GM12878 (cell line): ENCODE data around the gene SETD2. TPM values are rescaled to one million over a fixed set of nuclear protein-coding genes. Genes with fewer than 3 reads are reported as not detected.

Source experiments
- ATAC-seq: fragments of 200-7000 bp; cut with Tn5 transposase; 3 replicates; pipeline ENCODE4 v1.9.1; 2020; ENCODE audit warnings: mild to moderate bottlenecking, moderate library complexity
- BruUV-seq: library from RNA; stranded (reverse); fragments of 400-500 nt; replicated peaks from 2 replicates; lab custom pipeline; 2021; lab: Mats Ljungman, UMichigan
- CTCF ChIA-PET: fragments of 300-600 bp; sonication (Branson Sonifier 250); formaldehyde crosslinking; extraction: SDS; loops from one replicate; lab custom pipeline; 2021; ENCODE audit warnings: inconsistent platforms; lab: Yijun Ruan, JAX
- POLR2A ChIA-PET: fragments of 350-600 bp; formaldehyde crosslinking; extraction: SDS; loops from one replicate; lab custom pipeline; 2021; ENCODE audit warnings: inconsistent platforms; lab: Charles Lee
- RAD21 ChIA-PET: fragments of 300-600 bp; sonication (Branson Sonifier 250); formaldehyde crosslinking; loops from one replicate; lab custom pipeline; 2023; ENCODE audit warnings: antibody characterized with exemption; ENCODE audit not compliant: unreplicated experiment; lab: Charles Lee
- SMC1A ChIA-PET: fragments of 300-600 bp; sonication (Branson Sonifier 250); formaldehyde crosslinking; loops from one replicate; lab custom pipeline; 2023; ENCODE audit not compliant: unreplicated experiment, uncharacterized antibody; lab: Charles Lee
- DNase-seq: peaks from one replicate; pipeline ENCODE4 v3.0.0-alpha.2; 2011; ENCODE audit warnings: low read depth, low spot score
- FAIRE-seq: peaks from 3 replicates; lab custom pipeline; 2011; peaks lifted over from hg19 to GRCh38; lab: Jason Lieb, UNC
- H2AFZ ChIP-seq: 2 replicates; pipeline ENCODE4 v1.6.0; 2011; ENCODE audit warnings: low read depth, low read length, control low read depth; ENCODE audit not compliant: control insufficient read depth
- H3K27ac ChIP-seq: 2 replicates; pipeline ENCODE4 v1.5.1; 2011; ENCODE audit warnings: control low read depth; ENCODE audit not compliant: control insufficient read depth, insufficient read depth
- H3K27me3 ChIP-seq, 2 experiments: replicated peaks in 1 of 2; 2 replicates each; pipeline versions ENCODE4 v1.6.0 to v1.6.1; 2011; ENCODE audit warnings: low read length in 1 of 2; ENCODE audit not compliant: control insufficient read depth in 2 of 2, insufficient read depth in 2 of 2
- H3K36me3 ChIP-seq, 2 experiments: 2 replicates each; pipeline ENCODE4 v1.5.1; 2011; ENCODE audit warnings: low read length in 1 of 2; ENCODE audit not compliant: control insufficient read depth in 2 of 2, insufficient read depth in 2 of 2
- H3K4me1 ChIP-seq: 2 replicates; pipeline ENCODE4 v1.6.1; 2011; ENCODE audit warnings: mild to moderate bottlenecking, low read length, moderate library complexity, mixed read lengths; ENCODE audit not compliant: control insufficient read depth, insufficient read depth
- H3K4me2 ChIP-seq: 2 replicates; pipeline ENCODE4 v1.6.0; 2011; ENCODE audit warnings: control low read depth; ENCODE audit not compliant: control insufficient read depth, insufficient read depth
- H3K4me3 ChIP-seq: fragments of 200-600 bp; sonication (generic); 2 replicates; pipeline ENCODE4 v1.5.1; 2016
- H3K79me2 ChIP-seq: 2 replicates; pipeline ENCODE4 v1.6.0; 2011; ENCODE audit warnings: low read length; ENCODE audit not compliant: control insufficient read depth, insufficient read depth
- H3K9ac ChIP-seq: 2 replicates; pipeline ENCODE4 v1.8.0; 2011; ENCODE audit warnings: low read length, control low read depth, mixed read lengths; ENCODE audit not compliant: control insufficient read depth, insufficient read depth
- H3K9me3 ChIP-seq: replicated peaks from 3 replicates; pipeline ENCODE4 v1.5.1; 2011; ENCODE audit warnings: mild to moderate bottlenecking, low read length; ENCODE audit not compliant: control insufficient read depth, insufficient read depth
- H4K20me1 ChIP-seq: 2 replicates; pipeline ENCODE4 v1.6.0; 2011; ENCODE audit not compliant: control insufficient read depth, insufficient read depth
- CEBPB ChIP-seq, 2 experiments: fragments of 150-350 bp in 1 of 2; IDR thresholded peaks; 2 replicates each; pipeline ENCODE4 v1.6.1; 2012 to 2014; ENCODE audit warnings: low read depth in 2 of 2, low read length in 2 of 2, borderline replicate concordance in 1 of 2, inconsistent platforms in 1 of 2
- FOXM1 ChIP-seq: IDR thresholded peaks from 2 replicates; pipeline ENCODE4 v1.6.1; 2012; ENCODE audit warnings: low read depth, mild to moderate bottlenecking, inconsistent platforms, low read length, moderate library complexity
- KAT2A ChIP-seq: conservative IDR thresholded peaks from 2 replicates; pipeline ENCODE4 v1.6.1; 2011; ENCODE audit warnings: low read depth, low read length; ENCODE audit not compliant: control insufficient read depth
- KLF5 ChIP-seq: fragments of 450-650 bp; IDR thresholded peaks from 2 replicates; pipeline ENCODE4 v1.6.1; 2014; ENCODE audit warnings: mild to moderate bottlenecking; ENCODE audit not compliant: partially characterized antibody
- RAD21 ChIP-seq: IDR thresholded peaks from 2 replicates; pipeline ENCODE4 v1.6.1; 2011; ENCODE audit warnings: mild to moderate bottlenecking, low read depth, low read length, moderate library complexity; ENCODE audit not compliant: insufficient read depth
- SMC3 ChIP-seq: IDR thresholded peaks from 2 replicates; pipeline ENCODE4 v1.6.1; 2011; ENCODE audit warnings: low read length, improper control_type of control experiment, borderline replicate concordance
- TCF3 ChIP-seq: IDR thresholded peaks from 2 replicates; pipeline ENCODE4 v1.6.1; 2012; ENCODE audit warnings: low read depth, mild to moderate bottlenecking, low read length, borderline replicate concordance; ENCODE audit not compliant: insufficient read depth
- ZSCAN29 ChIP-seq: fragments of 450-650 bp; IDR thresholded peaks from 2 replicates; pipeline ENCODE4 v1.6.1; 2017; ENCODE audit warnings: mild to moderate bottlenecking, moderate library complexity
- WGBS: methylation state at CpG from one replicate; pipeline ENCODE4 v1.1.6; 2016; ENCODE audit warnings: low lambda C conversion rate; ENCODE audit not compliant: insufficient replicate concordance, insufficient coverage; ENCODE audit errors: missing lambda C conversion rate; 5-methylcytosine and 5-hydroxymethylcytosine counted together
- in situ Hi-C: fragments of 300-500 bp; cut with MboI; formaldehyde crosslinking; loops from 9 replicates; pipeline ENCODE4 v1.14.3; 2018; ENCODE audit warnings: mixed read lengths
- intact Hi-C: fragments of 100-400 bp; cut with micrococcal nuclease; formaldehyde crosslinking; loops from one replicate; pipeline ENCODE4 v1.14.2; 2022; ENCODE audit not compliant: unreplicated experiment
- polyA plus RNA-seq, 11 experiments: library from polyadenylated mRNA; depleted of rRNA in 4 of 11; unstranded in 6 of 11; stranded (reverse) in 5 of 11; fragments of >200 nt; fragmentation: Nextera tagmentation in 4 of 11; fragmentation: Illumina TruSeq in 1 of 11; extraction: Ambion mirVana in 4 of 11; extraction: Trizol in 1 of 11; gene quantifications; 1 replicate in 1 of 11; 2 replicates in 10 of 11; pipeline versions ENCODE4 v1.2.1 to v1.2.3, GENCODE V29; 2011 to 2016; ENCODE audit warnings: inconsistent platforms in 2 of 11, missing spikeins in 2 of 11, low read depth in 1 of 11
- total RNA-seq, 4 experiments: library from RNA; depleted of rRNA in 3 of 4; stranded (reverse); fragments of >200 nt in 3 of 4; fragmentation: Illumina TruSeq in 1 of 4; extraction: Trizol in 1 of 4; gene quantifications; 2 replicates each; pipeline versions ENCODE4 v1.2.1 to v1.2.3, GENCODE V29; 2013 to 2021
- TF ChIP-seq, protein P1 (sequence below): fragments of 150-350 bp; IDR thresholded peaks from 2 replicates; pipeline ENCODE4 v1.6.1; 2014; ENCODE audit warnings: mild to moderate bottlenecking, low read depth, low read length
- TF ChIP-seq, protein P2 (sequence below): fragments of 450-650 bp; IDR thresholded peaks from 2 replicates; pipeline ENCODE4 v1.6.1; 2016; ENCODE audit warnings: mild to moderate bottlenecking, moderate library complexity, borderline replicate concordance
- TF ChIP-seq, protein P3 (sequence below): fragments of 450-650 bp; IDR thresholded peaks from 2 replicates; pipeline ENCODE4 v1.6.1; 2017; ENCODE audit warnings: mild to moderate bottlenecking, moderate library complexity
- TF ChIP-seq, protein P4 (sequence below): IDR thresholded peaks from 2 replicates; pipeline ENCODE4 v1.6.1; 2011; ENCODE audit warnings: borderline replicate concordance, low read depth, mild to moderate bottlenecking, moderate library complexity, mixed read lengths, low read length; ENCODE audit not compliant: insufficient read depth; ENCODE audit errors: extremely low read length

The SETD2 gene
- total and polyA plus RNA-seq, 10 of the 15 experiments (the other 5 are each of a cell fraction or from before 2014, with no cell fraction given), result 8.4 to 44.9 (median 24.5) TPM

DNA sequence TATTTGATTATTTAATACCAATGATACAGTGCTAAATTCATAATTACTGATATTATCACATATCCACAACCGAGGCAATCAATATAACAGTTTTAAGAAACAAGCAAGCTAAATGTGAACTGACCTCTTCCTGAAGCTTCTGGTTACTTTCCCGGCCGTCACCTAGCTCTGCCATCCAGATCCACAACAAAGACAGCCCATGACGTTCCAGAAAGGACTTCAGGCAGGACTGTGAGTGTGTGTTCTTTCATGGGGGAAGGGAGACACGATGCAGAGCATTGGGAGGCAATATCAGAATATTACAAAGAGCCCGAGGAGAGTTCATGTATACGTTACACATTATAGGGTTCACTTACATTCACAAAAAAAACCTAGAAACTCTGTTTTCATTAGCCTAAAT lies 77.8 kb downstream of the SETD2 start:
- ChIA-PET POLR2A (interaction anchor here (0.5 kb wide), 1 partner anchor 18 kb away, joined by 3 read pairs; no protein-coding TSS in a partner anchor), SMC1A (no interaction called here), CTCF (interaction anchor here (0.7 to 1.5 kb wide), 3 partner anchors 77 to 220 kb away, joined by 3 to 6 read pairs (median 3); no protein-coding TSS in a partner anchor), RAD21 (no interaction called here)
- FAIRE-seq (no peak), ATAC-seq (no peak), DNase-seq (no peak)
- Histone ChIP-seq H3K4me2 (no peak overlapping the region), H3K36me3 (peaks cover 2 to 31% of the 10 kb centered on the region in 2 experiments), H3K79me2 (peaks cover 6% of the 10 kb centered on the region; the same call in 1 of the 2 replicates), H2AFZ (no peak overlapping the region), H3K4me1 (peaks cover 18% of the 10 kb centered on the region), H3K9ac (no peak overlapping the region), H3K27me3 (no peaks in the 10 kb centered on the region), H4K20me1 (no peaks in the 10 kb centered on the region; the same call in 1 of the 2 replicates), H3K4me3 (no peak overlapping the region), H3K9me3 (no peaks in the 10 kb centered on the region), H3K27ac (no peak overlapping the region)
- in situ Hi-C loops, result no loop called here
- BruUV-seq, result no TSS peak
- intact Hi-C loops, result loop anchor here (10.0 kb wide), 2 partner anchors 139 to 239 kb away; no protein-coding TSS in a partner anchor
- 97% methylated on average over 7 of the region's 7 CpGs for WGBS
- TF ChIP-seq ZSCAN29 (no peak), CEBPB (IDR thresholded peaks at IDR 0.05; ENCODE audit: borderline replicate concordance in 1 of 2, low read depth in 2 of 2, low read length in 2 of 2) (no peak), TCF3 (no peak), KLF5 (no peak), RAD21 (no peak), KAT2A (no peak), SMC3 (no peak), FOXM1 (no peak)
- TF ChIP-seq, protein P1, sequence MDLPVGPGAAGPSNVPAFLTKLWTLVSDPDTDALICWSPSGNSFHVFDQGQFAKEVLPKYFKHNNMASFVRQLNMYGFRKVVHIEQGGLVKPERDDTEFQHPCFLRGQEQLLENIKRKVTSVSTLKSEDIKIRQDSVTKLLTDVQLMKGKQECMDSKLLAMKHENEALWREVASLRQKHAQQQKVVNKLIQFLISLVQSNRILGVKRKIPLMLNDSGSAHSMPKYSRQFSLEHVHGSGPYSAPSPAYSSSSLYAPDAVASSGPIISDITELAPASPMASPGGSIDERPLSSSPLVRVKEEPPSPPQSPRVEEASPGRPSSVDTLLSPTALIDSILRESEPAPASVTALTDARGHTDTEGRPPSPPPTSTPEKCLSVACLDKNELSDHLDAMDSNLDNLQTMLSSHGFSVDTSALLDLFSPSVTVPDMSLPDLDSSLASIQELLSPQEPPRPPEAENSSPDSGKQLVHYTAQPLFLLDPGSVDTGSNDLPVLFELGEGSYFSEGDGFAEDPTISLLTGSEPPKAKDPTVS, result no peak
- TF ChIP-seq, protein P2, sequence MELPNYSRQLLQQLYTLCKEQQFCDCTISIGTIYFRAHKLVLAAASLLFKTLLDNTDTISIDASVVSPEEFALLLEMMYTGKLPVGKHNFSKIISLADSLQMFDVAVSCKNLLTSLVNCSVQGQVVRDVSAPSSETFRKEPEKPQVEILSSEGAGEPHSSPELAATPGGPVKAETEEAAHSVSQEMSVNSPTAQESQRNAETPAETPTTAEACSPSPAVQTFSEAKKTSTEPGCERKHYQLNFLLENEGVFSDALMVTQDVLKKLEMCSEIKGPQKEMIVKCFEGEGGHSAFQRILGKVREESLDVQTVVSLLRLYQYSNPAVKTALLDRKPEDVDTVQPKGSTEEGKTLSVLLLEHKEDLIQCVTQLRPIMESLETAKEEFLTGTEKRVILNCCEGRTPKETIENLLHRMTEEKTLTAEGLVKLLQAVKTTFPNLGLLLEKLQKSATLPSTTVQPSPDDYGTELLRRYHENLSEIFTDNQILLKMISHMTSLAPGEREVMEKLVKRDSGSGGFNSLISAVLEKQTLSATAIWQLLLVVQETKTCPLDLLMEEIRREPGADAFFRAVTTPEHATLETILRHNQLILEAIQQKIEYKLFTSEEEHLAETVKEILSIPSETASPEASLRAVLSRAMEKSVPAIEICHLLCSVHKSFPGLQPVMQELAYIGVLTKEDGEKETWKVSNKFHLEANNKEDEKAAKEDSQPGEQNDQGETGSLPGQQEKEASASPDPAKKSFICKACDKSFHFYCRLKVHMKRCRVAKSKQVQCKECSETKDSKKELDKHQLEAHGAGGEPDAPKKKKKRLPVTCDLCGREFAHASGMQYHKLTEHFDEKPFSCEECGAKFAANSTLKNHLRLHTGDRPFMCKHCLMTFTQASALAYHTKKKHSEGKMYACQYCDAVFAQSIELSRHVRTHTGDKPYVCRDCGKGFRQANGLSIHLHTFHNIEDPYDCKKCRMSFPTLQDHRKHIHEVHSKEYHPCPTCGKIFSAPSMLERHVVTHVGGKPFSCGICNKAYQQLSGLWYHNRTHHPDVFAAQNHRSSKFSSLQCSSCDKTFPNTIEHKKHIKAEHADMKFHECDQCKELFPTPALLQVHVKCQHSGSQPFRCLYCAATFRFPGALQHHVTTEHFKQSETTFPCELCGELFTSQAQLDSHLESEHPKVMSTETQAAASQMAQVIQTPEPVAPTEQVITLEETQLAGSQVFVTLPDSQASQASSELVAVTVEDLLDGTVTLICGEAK, result no peak
- TF ChIP-seq, protein P3, sequence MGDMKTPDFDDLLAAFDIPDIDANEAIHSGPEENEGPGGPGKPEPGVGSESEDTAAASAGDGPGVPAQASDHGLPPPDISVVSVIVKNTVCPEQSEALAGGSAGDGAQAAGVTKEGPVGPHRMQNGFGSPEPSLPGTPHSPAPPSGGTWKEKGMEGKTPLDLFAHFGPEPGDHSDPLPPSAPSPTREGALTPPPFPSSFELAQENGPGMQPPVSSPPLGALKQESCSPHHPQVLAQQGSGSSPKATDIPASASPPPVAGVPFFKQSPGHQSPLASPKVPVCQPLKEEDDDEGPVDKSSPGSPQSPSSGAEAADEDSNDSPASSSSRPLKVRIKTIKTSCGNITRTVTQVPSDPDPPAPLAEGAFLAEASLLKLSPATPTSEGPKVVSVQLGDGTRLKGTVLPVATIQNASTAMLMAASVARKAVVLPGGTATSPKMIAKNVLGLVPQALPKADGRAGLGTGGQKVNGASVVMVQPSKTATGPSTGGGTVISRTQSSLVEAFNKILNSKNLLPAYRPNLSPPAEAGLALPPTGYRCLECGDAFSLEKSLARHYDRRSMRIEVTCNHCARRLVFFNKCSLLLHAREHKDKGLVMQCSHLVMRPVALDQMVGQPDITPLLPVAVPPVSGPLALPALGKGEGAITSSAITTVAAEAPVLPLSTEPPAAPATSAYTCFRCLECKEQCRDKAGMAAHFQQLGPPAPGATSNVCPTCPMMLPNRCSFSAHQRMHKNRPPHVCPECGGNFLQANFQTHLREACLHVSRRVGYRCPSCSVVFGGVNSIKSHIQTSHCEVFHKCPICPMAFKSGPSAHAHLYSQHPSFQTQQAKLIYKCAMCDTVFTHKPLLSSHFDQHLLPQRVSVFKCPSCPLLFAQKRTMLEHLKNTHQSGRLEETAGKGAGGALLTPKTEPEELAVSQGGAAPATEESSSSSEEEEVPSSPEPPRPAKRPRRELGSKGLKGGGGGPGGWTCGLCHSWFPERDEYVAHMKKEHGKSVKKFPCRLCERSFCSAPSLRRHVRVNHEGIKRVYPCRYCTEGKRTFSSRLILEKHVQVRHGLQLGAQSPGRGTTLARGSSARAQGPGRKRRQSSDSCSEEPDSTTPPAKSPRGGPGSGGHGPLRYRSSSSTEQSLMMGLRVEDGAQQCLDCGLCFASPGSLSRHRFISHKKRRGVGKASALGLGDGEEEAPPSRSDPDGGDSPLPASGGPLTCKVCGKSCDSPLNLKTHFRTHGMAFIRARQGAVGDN, result no peak
- TF ChIP-seq, protein P4, sequence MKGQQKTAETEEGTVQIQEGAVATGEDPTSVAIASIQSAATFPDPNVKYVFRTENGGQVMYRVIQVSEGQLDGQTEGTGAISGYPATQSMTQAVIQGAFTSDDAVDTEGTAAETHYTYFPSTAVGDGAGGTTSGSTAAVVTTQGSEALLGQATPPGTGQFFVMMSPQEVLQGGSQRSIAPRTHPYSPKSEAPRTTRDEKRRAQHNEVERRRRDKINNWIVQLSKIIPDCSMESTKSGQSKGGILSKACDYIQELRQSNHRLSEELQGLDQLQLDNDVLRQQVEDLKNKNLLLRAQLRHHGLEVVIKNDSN, result no peak
